ENCODE results near the gene SNU13.

DNA sequence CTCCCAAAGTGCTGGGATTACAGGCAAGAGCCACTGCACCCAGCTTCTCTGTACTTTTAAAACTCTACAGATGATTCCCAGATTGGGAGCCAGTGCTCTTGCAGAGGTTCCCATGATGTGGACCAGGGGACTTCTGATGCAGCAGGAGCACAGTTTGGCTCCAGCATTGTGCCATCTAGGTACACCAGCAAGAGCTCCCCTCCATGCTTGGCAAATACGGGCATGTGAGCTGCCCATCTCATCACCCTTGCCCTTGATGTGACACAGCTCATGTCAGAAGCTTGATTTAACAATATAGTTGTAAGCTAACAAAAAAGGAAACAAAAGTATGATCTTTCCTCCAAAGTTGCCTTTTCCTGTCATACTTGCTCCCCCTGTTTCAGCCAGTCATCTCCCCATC, 28.7 kb downstream of the SNU13 start:
- no peak for TF ChIP-seq CTCF (IDR thresholded peaks at IDR 0.05 in 4 of 5, conservative IDR thresholded peaks at IDR 0.05 in 1 of 5)
- TF ChIP-seq POLR2A (IDR thresholded peaks at IDR 0.05): no peak

Data from gastrocnemius medialis (tissue), 4 donors.